Astrocyte of the spinal cord (primary cell): Measurements from ENCODE around the gene FAT2.

ENCODE experiments used
- DNase-seq: peaks from one replicate; pipeline ENCODE4 v3.0.0; 2011; ENCODE audit warnings: low read depth, low spot score
- H3K4me3 ChIP-seq: 2 replicates; pipeline ENCODE4 v1.5.1; 2011; ENCODE audit warnings: low read depth, mild to moderate bottlenecking, low read length, moderate library complexity
- in situ Hi-C: cut with HindIII; loops from 2 replicates; pipeline ENCODE4 v1.10.0; 2017; ENCODE audit warnings: low sequenced_read_pairs
- TF ChIP-seq, protein P1 (sequence below): IDR thresholded peaks from 2 replicates; pipeline ENCODE4 v1.5.1; 2012; ENCODE audit warnings: low read depth, mild to moderate bottlenecking, low read length, inconsistent platforms

The FAT2 gene

DNA sequence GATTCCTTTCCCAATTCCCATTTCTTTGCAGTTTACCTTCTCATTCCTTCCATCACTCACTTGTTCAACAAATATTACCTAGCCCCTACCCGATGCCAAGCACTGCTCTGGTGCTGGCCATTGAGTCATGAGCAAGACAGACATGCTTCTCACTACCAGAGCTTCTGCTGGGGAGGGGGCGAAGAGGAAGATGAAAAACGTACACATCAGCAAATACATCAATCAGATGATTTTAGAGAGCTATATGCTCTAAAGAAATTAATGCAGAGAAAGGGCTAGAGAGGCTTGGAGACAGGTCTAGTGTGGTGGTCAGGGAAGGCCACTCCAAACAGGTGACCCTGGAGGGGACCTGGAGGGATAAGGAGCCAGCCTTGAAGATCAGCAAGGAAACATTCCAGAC is 14.4 kb upstream of the FAT2 start:
- TF ChIP-seq, protein P1, sequence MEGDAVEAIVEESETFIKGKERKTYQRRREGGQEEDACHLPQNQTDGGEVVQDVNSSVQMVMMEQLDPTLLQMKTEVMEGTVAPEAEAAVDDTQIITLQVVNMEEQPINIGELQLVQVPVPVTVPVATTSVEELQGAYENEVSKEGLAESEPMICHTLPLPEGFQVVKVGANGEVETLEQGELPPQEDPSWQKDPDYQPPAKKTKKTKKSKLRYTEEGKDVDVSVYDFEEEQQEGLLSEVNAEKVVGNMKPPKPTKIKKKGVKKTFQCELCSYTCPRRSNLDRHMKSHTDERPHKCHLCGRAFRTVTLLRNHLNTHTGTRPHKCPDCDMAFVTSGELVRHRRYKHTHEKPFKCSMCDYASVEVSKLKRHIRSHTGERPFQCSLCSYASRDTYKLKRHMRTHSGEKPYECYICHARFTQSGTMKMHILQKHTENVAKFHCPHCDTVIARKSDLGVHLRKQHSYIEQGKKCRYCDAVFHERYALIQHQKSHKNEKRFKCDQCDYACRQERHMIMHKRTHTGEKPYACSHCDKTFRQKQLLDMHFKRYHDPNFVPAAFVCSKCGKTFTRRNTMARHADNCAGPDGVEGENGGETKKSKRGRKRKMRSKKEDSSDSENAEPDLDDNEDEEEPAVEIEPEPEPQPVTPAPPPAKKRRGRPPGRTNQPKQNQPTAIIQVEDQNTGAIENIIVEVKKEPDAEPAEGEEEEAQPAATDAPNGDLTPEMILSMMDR = no peak
- DNase-seq = no peak
- no peak overlapping the region for H3K4me3 ChIP-seq
- in situ Hi-C loops = no loop called here

DNA sequence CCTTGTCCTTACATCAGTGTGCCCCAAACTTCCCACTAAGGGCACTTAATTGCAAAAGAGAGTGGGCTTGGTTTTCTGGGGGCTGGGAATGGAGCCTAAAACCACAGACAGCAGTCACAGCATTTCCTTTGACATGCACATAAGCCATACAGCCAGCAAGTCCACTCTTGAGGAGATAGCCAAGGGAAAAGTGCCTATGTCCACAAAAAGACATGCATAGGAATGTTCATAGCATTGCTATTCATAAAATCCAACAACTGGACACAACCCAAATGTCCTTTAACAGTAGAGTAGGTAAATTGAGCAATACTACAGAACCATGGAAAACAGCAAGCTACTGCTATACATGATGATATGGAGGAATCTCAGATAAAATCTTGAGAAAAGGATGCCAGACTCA is 11.7 kb upstream of the FAT2 start:
- H3K4me3 ChIP-seq = no peak overlapping the region
- TF ChIP-seq, protein P1 = no peak
- DNase-seq = no peak
- in situ Hi-C loops = no loop called here

DNA sequence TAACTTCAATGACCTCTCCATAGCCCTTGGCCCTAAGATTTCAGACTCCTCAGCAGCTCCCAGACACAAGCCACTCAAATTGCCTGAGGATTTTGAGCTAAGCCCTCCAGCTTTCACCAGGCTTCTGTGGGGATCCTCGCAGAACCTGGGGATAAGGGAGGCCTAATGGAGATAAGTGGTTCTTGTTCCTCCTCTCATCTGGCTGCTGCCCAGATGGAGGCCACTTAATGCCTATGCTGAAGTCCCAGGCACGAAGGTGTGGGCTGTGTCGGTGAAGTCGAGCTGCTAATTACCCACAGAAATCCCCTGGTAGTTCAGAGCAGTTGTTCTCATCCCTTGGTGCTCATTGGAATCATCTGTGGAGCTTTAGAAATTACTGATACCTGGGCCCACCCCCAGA is 10.3 kb upstream of the FAT2 start:
- in situ Hi-C loops = no loop called here
- TF ChIP-seq, protein P1 = no peak
- H3K4me3 ChIP-seq = no peak overlapping the region
- DNase-seq = no peak

DNA sequence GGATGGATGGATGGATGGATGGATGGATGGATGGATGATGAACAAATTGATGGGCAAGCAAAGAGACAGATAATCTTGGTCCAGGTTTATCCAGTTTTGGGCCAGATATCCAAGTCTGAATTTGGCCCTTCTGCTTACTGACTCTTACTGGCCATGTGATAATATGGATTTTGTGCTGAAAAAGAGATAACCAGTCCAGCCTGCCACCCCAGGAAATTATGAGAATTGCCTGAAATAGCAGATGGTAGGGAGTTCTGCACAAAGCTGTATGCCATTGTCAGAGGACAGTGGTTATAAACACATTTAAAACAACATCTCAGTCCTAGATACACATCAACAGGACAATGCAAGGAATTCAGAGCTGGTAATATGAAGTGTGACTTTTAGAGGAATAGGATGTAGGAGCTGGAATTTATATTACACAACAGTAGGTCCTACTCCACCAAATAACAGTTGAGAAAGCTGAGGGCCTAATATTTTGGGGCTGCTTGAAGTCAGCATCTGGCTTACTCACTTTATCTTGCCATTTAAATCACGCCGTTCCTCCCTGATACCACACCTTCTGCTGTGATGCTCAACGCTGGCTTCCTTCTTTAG is 9.0 kb upstream of the FAT2 start:
- TF ChIP-seq, protein P1 = no peak
- in situ Hi-C loops = no loop called here
- no peak overlapping the region for H3K4me3 ChIP-seq
- DNase-seq = no peak

DNA sequence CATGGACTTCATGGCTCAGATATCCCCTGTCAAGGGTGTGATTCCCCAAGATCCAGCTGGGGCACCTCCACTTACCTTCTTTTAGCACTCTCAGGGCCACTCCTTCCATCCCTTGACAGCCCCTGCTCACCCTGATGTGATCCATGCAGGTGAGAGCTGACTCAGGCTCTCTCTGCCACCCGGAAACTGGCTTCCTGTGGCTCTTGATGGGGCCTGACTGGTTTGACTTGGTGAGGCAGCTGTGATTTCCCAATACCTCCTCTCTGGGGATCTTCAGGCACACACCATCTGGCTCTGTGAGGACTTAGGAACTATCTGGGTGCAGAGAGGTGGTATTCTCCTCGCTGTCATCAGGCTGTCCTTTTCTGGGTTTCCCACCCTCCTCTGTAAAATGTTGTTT is 7.9 kb upstream of the FAT2 start:
- DNase-seq = no peak
- in situ Hi-C loops = no loop called here

DNA sequence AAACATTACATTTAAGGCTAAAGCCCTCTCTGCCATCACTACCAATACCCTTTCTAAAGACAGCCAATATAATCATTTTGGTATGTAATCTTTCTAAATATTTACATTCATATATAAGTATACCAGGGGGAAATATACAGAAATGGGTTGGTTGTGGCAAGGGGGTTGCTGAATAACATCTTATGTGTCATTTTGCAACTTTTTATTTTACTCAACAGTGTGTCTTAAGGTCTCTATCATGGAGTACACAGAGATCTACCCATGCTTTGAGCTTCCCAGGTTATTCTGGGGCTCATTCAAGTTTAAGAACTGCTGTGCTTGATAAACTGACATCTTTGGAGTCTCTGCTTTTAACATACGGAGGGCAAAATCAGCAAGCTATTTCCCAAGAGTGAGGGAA is 7.4 kb upstream of the FAT2 start:
- no peak for DNase-seq
- in situ Hi-C loops = no loop called here
- TF ChIP-seq, protein P1 = no peak
- no peak overlapping the region for H3K4me3 ChIP-seq

More for the DNA sequence above, 7.9 kb upstream of the FAT2 start:
- TF ChIP-seq, protein P1 = no peak
- H3K4me3 ChIP-seq = no peak overlapping the region

DNA sequence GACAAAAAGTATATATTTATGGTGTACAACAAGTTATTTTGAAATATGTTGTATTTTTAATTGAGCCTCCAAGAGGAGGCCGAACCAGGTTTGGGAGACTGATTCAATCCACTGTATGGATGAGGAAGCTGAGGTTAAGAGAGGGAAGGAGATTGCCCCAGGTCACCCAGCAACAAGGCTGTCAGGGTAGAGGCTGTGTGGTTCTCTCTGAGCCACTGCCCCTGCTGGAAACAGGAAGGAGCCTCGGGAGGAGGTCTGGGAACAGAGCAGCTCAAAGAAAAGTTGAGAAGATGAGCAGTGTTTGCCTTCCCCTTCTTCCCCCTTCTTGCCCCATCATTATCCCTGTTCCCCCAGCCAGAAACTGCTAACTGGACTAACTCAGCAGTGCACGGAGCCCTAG is 6.6 kb upstream of the FAT2 start:
- no peak overlapping the region for H3K4me3 ChIP-seq
- TF ChIP-seq, protein P1 = no peak
- DNase-seq = no peak
- in situ Hi-C loops = no loop called here
